GM21515 (cell line): ENCODE data around the gene APPBP2.
A peak's percentile ranks its signal among the peaks of the same experiment; 100 is the strongest.
"Not testable (repeated sequence)": the region's sequence is repeated elsewhere in the genome, so short reads cannot be mapped to it uniquely, and the experiment has no call there.

Experiments
- ATAC-seq: cut with Tn5 transposase; IDR thresholded peaks from one replicate; pipeline ENCODE4 v1.9.1; 2021; ENCODE audit not compliant: unreplicated experiment

Gene APPBP2

GRCh38 chr17:60436676-60437075 lies 89.4 kb downstream of the APPBP2 start:
- no peak for ATAC-seq

GRCh38 chr17:60435244-60436167 lies 90.5 kb downstream of the APPBP2 start:
- ATAC-seq = no peak

GRCh38 chr17:60433021-60433997 lies 92.7 kb downstream of the APPBP2 start:
- not testable (repeated sequence) for ATAC-seq

GRCh38 chr17:60430561-60430960 lies 95.5 kb downstream of the APPBP2 start:
- ATAC-seq = not testable (repeated sequence)

GRCh38 chr17:60428491-60428890 lies 97.6 kb downstream of the APPBP2 start:
- ATAC-seq = not testable (repeated sequence)

- no peak for ATAC-seq
Observed at GRCh38 chr17:60426596-60426995, 99.4 kb downstream of the APPBP2 start.

- ATAC-seq = no peak
Observed at GRCh38 chr17:60425626-60426025, 100.4 kb downstream of the APPBP2 start.

- no peak for ATAC-seq
Observed at GRCh38 chr17:60423865-60424264, 102.2 kb downstream of the APPBP2 start.

GRCh38 chr17:60422162-60422665 lies 103.8 kb downstream of the APPBP2 start, which contains the start of gene CHCT1:
Gene CHCT1 (plus strand): TSS chr17:60422489. CDS start chr17:60422593, 104 bp downstream.
- no peak for ATAC-seq

- ATAC-seq = peak; percentile 77
Observed at GRCh38 chr17:60421273-60422161, 104.5 kb downstream of the APPBP2 start.

- ATAC-seq = not testable (repeated sequence)
Observed at GRCh38 chr17:60419875-60420274, 106.2 kb downstream of the APPBP2 start.

- not testable (repeated sequence) for ATAC-seq
Observed at GRCh38 chr17:60419003-60419402, 107.0 kb downstream of the APPBP2 start.

- no peak for ATAC-seq
Observed at GRCh38 chr17:60416368-60416925, 109.6 kb downstream of the APPBP2 start.

- ATAC-seq = no peak
Observed at GRCh38 chr17:60415146-60415545, 110.9 kb downstream of the APPBP2 start.

- ATAC-seq = no peak
Observed at GRCh38 chr17:60412701-60413100, 113.3 kb downstream of the APPBP2 start.

GRCh38 chr17:60410001-60410400 lies 116.0 kb downstream of the APPBP2 start:
- ATAC-seq = no peak

GRCh38 chr17:60406887-60407286 lies 119.2 kb downstream of the APPBP2 start:
- ATAC-seq = no peak

- ATAC-seq = no peak
Observed at GRCh38 chr17:60403962-60404361, 122.1 kb downstream of the APPBP2 start.

- no peak for ATAC-seq
Observed at GRCh38 chr17:60403523-60403810, 122.6 kb downstream of the APPBP2 start.

GRCh38 chr17:60401819-60402218 lies 124.2 kb downstream of the APPBP2 start:
- no peak for ATAC-seq
